ENCODE measurements around the gene FN3KRP. TPM values are rescaled to one million over a fixed set of nuclear protein-coding genes. Genes with fewer than 3 reads are reported as not detected.

The FN3KRP gene
- total and polyA plus RNA-seq, 2 of the 13 experiments (the other 11 are each of a cell fraction or from before 2014, with no cell fraction given), result 22.4 to 28.2 TPM

DNA sequence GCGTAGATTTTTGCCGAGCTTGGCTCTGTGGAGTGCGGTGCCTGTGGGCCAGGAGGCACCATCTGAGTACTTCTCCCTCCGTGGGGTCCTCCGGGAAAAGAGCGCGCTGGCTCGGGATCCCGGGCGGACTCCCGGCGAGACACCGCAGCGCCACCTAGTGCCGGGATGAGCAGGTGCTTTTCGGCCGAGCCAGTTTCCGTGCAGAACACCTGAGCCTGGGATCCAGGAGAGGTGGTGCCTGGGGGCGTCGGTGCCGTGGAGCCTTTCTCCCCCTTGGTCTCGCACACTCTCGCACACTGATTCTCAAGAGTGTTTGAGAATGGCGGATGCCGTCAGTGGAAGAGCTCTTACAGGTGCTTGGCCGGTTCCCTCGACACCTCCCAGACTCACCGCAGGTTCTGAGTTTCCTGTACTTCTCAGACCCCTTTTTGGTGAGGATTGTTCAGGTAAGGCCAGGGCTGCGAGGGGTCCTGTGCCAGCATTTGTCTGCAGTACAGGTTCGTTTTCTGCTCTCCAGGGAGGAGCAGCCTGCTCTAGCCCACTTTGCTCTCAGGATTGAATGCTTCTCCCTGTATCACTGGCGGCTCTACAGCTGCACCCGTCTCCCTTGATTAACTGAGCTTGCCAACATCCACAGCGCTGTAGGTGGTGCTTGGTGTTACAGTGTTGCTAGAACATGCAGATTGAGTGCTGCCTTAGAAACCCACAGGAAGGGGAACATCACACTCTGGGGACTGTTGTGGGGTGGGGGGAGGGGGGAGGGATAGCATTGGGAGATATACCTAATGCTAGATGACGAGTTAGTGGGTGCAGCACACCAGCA is 58.7 kb downstream of the FN3KRP start (continued):
- TF ChIP-seq, protein P1, sequence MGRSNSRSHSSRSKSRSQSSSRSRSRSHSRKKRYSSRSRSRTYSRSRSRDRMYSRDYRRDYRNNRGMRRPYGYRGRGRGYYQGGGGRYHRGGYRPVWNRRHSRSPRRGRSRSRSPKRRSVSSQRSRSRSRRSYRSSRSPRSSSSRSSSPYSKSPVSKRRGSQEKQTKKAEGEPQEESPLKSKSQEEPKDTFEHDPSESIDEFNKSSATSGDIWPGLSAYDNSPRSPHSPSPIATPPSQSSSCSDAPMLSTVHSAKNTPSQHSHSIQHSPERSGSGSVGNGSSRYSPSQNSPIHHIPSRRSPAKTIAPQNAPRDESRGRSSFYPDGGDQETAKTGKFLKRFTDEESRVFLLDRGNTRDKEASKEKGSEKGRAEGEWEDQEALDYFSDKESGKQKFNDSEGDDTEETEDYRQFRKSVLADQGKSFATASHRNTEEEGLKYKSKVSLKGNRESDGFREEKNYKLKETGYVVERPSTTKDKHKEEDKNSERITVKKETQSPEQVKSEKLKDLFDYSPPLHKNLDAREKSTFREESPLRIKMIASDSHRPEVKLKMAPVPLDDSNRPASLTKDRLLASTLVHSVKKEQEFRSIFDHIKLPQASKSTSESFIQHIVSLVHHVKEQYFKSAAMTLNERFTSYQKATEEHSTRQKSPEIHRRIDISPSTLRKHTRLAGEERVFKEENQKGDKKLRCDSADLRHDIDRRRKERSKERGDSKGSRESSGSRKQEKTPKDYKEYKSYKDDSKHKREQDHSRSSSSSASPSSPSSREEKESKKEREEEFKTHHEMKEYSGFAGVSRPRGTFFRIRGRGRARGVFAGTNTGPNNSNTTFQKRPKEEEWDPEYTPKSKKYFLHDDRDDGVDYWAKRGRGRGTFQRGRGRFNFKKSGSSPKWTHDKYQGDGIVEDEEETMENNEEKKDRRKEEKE (IDR thresholded peaks at IDR 0.05), result no peak
- TF ChIP-seq, protein P2, sequence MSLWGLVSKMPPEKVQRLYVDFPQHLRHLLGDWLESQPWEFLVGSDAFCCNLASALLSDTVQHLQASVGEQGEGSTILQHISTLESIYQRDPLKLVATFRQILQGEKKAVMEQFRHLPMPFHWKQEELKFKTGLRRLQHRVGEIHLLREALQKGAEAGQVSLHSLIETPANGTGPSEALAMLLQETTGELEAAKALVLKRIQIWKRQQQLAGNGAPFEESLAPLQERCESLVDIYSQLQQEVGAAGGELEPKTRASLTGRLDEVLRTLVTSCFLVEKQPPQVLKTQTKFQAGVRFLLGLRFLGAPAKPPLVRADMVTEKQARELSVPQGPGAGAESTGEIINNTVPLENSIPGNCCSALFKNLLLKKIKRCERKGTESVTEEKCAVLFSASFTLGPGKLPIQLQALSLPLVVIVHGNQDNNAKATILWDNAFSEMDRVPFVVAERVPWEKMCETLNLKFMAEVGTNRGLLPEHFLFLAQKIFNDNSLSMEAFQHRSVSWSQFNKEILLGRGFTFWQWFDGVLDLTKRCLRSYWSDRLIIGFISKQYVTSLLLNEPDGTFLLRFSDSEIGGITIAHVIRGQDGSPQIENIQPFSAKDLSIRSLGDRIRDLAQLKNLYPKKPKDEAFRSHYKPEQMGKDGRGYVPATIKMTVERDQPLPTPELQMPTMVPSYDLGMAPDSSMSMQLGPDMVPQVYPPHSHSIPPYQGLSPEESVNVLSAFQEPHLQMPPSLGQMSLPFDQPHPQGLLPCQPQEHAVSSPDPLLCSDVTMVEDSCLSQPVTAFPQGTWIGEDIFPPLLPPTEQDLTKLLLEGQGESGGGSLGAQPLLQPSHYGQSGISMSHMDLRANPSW (CRISPR knock-in tag; IDR thresholded peaks at IDR 0.05; ENCODE audit: borderline replicate concordance), result no peak
- TF ChIP-seq PHF8 (CRISPR knock-in tag; IDR thresholded peaks at IDR 0.05) (no peak), CAMTA2 (CRISPR knock-in tag; IDR thresholded peaks at IDR 0.05; ENCODE audit: borderline replicate concordance) (no peak), NRL (CRISPR knock-in tag; IDR thresholded peaks at IDR 0.05; ENCODE audit: borderline replicate concordance) (no peak; the same call in 1 of the 2 replicates), ZNF30 (CRISPR knock-in tag; IDR thresholded peaks at IDR 0.05) (no peak), POGZ (CRISPR knock-in tag; IDR thresholded peaks at IDR 0.05) (no peak), ZNF160 (CRISPR knock-in tag; IDR thresholded peaks at IDR 0.05) (no peak), ZNF607 (CRISPR knock-in tag; IDR thresholded peaks at IDR 0.05; ENCODE audit: borderline replicate concordance) (no peak), POLR2AphosphoS2 (IDR thresholded peaks at IDR 0.05; ENCODE audit: low read depth, low read length) (no peak), AGO1 (IDR thresholded peaks at IDR 0.05; ENCODE audit: low read depth, low read length, poor library complexity, severe bottlenecking) (no peak), SRSF1 (optimal IDR thresholded peaks at IDR 0.05; ENCODE audit: low read depth, low read length) (no peak), PPARG (CRISPR knock-in tag; conservative IDR thresholded peaks at IDR 0.05) (no peak), ATM (IDR thresholded peaks at IDR 0.05; ENCODE audit: borderline replicate concordance) (no peak), ZNF441 (CRISPR knock-in tag; IDR thresholded peaks at IDR 0.05; ENCODE audit: borderline replicate concordance) (no peak), ZNF101 (CRISPR knock-in tag; IDR thresholded peaks at IDR 0.05; ENCODE audit: borderline replicate concordance, low read depth) (no peak), YY1 (IDR thresholded peaks at IDR 0.05; ENCODE audit: insufficient read depth, insufficient replicate concordance, low read depth, low read length) (peak; percentile 55), ARNTL (CRISPR knock-in tag; IDR thresholded peaks at IDR 0.05) (no peak), TCF7 (IDR thresholded peaks at IDR 0.05; ENCODE audit: low read depth) (no peak), HNRNPL (IDR thresholded peaks at IDR 0.05; ENCODE audit: low read depth, low read length) (no peak)
- TF ChIP-seq, protein P3, sequence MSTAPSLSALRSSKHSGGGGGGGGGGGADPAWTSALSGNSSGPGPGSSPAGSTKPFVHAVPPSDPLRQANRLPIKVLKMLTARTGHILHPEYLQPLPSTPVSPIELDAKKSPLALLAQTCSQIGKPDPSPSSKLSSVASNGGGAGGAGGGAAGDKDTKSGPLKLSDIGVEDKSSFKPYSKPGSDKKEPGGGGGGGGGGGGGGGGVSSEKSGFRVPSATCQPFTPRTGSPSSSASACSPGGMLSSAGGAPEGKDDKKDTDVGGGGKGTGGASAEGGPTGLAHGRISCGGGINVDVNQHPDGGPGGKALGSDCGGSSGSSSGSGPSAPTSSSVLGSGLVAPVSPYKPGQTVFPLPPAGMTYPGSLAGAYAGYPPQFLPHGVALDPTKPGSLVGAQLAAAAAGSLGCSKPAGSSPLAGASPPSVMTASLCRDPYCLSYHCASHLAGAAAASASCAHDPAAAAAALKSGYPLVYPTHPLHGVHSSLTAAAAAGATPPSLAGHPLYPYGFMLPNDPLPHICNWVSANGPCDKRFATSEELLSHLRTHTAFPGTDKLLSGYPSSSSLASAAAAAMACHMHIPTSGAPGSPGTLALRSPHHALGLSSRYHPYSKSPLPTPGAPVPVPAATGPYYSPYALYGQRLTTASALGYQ (CRISPR knock-in tag; IDR thresholded peaks at IDR 0.05), result no peak
- TF ChIP-seq, protein P4, sequence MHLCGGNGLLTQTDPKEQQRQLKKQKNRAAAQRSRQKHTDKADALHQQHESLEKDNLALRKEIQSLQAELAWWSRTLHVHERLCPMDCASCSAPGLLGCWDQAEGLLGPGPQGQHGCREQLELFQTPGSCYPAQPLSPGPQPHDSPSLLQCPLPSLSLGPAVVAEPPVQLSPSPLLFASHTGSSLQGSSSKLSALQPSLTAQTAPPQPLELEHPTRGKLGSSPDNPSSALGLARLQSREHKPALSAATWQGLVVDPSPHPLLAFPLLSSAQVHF (CRISPR knock-in tag; IDR thresholded peaks at IDR 0.05), result no peak
